Ovary (tissue), 3 donors: ENCODE data around the gene SCGB1D4.

Experiments used
- CTCF ChIP-seq, 3 donors: fragments of 450-650 bp in 2 of 3; fragments of 200-600 bp in 1 of 3; IDR thresholded peaks; one replicate each; pipeline versions ENCODE4 v1.5.1 to v1.8.0; 2016 to 2022; ENCODE audit warnings: antibody characterized with exemption in 3 of 3, mild to moderate bottlenecking in 1 of 3
- POLR2A ChIP-seq: fragments of 450-650 bp; IDR thresholded peaks from one replicate; pipeline ENCODE4 v1.6.1; 2017; ENCODE audit warnings: antibody characterized with exemption, mild to moderate bottlenecking, moderate library complexity
- donor health status: DM: no; HTN: no; CAD: no.

- TF ChIP-seq CTCF (IDR thresholded peaks at IDR 0.05), result no peak
- TF ChIP-seq POLR2A, result no peak
Measured at GRCh38 chr11:62273789-62274275, 25.0 kb downstream of the SCGB1D4 start.
